ENCODE measurements around the gene SYT2.

DNA sequence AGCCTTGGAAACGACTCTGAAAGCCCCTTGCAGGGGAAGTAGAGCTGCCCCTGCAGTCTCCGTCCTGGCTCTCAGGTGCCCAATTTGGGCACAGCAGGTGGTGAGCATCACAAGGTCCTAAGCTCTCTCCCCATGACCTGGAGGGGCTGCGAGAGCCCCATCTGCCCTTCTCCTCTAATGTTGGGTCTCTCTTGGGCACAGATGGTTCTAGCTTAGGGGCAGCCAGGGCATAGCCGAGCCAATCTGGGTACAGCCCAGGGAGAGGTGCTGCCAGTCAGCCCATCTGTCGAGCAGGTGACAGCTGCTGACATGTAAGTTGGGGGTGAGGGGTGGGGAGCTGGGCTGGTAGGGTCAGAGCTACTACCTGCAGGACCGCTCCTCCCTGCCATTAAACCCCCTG lies 50.7 kb downstream of the SYT2 start:
- TF ChIP-seq, protein P1, sequence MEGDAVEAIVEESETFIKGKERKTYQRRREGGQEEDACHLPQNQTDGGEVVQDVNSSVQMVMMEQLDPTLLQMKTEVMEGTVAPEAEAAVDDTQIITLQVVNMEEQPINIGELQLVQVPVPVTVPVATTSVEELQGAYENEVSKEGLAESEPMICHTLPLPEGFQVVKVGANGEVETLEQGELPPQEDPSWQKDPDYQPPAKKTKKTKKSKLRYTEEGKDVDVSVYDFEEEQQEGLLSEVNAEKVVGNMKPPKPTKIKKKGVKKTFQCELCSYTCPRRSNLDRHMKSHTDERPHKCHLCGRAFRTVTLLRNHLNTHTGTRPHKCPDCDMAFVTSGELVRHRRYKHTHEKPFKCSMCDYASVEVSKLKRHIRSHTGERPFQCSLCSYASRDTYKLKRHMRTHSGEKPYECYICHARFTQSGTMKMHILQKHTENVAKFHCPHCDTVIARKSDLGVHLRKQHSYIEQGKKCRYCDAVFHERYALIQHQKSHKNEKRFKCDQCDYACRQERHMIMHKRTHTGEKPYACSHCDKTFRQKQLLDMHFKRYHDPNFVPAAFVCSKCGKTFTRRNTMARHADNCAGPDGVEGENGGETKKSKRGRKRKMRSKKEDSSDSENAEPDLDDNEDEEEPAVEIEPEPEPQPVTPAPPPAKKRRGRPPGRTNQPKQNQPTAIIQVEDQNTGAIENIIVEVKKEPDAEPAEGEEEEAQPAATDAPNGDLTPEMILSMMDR (IDR thresholded peaks at IDR 0.05) = no peak
- no peak for TF ChIP-seq POLR2AphosphoS5 (IDR thresholded peaks at IDR 0.05)

Measured in gastroesophageal sphincter (tissue), 3 donors.